ENCODE measurements around the gene TMEM86A. TPM values are rescaled to one million over a fixed set of nuclear protein-coding genes. Genes with fewer than 3 reads are reported as not detected.

Gene TMEM86A
- total and polyA plus RNA-seq, 2 experiments from 2014 or later: 1.7 to 5.2 TPM

GRCh38 chr11:18722293-18722637 lies 23.7 kb downstream of the TMEM86A start:
- Histone ChIP-seq H3K4me3 (no peak overlapping the region), H3K4me2 (peak overlapping the region; percentile 95), H3K27ac (no peak overlapping the region)

GRCh38 chr11:18723991-18724390 lies 25.4 kb downstream of the TMEM86A start:
- peaks cover 14% of the 10 kb centered on the region for H3K4me1 ChIP-seq (ENCODE audit: insufficient read depth)
- WGBS (ENCODE audit: low lambda C conversion rate, missing lambda C conversion rate): 43% methylated on average over 7 of the region's 7 CpGs
- no peak overlapping the region for H3K4me2 ChIP-seq
- TF ChIP-seq EZH2 (IDR thresholded peaks at IDR 0.05; ENCODE audit: borderline replicate concordance) (no peak), EZH2phosphoT487 (IDR thresholded peaks at IDR 0.05; ENCODE audit: low read depth, severe bottlenecking, unreplicated experiment) (no peak)
- TF ChIP-seq, protein P1, sequence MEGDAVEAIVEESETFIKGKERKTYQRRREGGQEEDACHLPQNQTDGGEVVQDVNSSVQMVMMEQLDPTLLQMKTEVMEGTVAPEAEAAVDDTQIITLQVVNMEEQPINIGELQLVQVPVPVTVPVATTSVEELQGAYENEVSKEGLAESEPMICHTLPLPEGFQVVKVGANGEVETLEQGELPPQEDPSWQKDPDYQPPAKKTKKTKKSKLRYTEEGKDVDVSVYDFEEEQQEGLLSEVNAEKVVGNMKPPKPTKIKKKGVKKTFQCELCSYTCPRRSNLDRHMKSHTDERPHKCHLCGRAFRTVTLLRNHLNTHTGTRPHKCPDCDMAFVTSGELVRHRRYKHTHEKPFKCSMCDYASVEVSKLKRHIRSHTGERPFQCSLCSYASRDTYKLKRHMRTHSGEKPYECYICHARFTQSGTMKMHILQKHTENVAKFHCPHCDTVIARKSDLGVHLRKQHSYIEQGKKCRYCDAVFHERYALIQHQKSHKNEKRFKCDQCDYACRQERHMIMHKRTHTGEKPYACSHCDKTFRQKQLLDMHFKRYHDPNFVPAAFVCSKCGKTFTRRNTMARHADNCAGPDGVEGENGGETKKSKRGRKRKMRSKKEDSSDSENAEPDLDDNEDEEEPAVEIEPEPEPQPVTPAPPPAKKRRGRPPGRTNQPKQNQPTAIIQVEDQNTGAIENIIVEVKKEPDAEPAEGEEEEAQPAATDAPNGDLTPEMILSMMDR (IDR thresholded peaks at IDR 0.05; ENCODE audit: poor library complexity): no peak
- no peaks in the 10 kb centered on the region for H3K27me3 ChIP-seq
- no peak for DNase-seq (ENCODE audit: low spot score)
- H3K27ac ChIP-seq: no peak overlapping the region
- H3K4me3 ChIP-seq: no peak overlapping the region
- no peaks in the 10 kb centered on the region for H3K36me3 ChIP-seq (replicated peaks; ENCODE audit: insufficient read depth, low read depth)
- H3K9me2 ChIP-seq (replicated peaks; ENCODE audit: insufficient read depth): no peaks in the 10 kb centered on the region
- H4K20me1 ChIP-seq (ENCODE audit: insufficient read depth, poor library complexity, severe bottlenecking): no peaks in the 10 kb centered on the region
- H2AFZ ChIP-seq: no peak overlapping the region
- H3K79me2 ChIP-seq: no peaks in the 10 kb centered on the region
- H3K9me3 ChIP-seq (ENCODE audit: low read depth): no peaks in the 10 kb centered on the region

More at GRCh38 chr11:18722293-18722637, 23.7 kb downstream of the TMEM86A start:
- no peaks in the 10 kb centered on the region for H3K27me3 ChIP-seq
- no peaks in the 10 kb centered on the region for H3K79me2 ChIP-seq
- WGBS (ENCODE audit: low lambda C conversion rate, missing lambda C conversion rate): 41% methylated on average over 1 of the region's 1 CpG
- TF ChIP-seq, protein P1 (IDR thresholded peaks at IDR 0.05; ENCODE audit: poor library complexity): no peak
- TF ChIP-seq EZH2phosphoT487 (IDR thresholded peaks at IDR 0.05; ENCODE audit: low read depth, severe bottlenecking, unreplicated experiment): no peak
- TF ChIP-seq EZH2 (IDR thresholded peaks at IDR 0.05; ENCODE audit: borderline replicate concordance): no peak
- no peaks in the 10 kb centered on the region for H4K20me1 ChIP-seq (ENCODE audit: insufficient read depth, poor library complexity, severe bottlenecking)
- H3K9me2 ChIP-seq (replicated peaks; ENCODE audit: insufficient read depth): no peaks in the 10 kb centered on the region
- H3K36me3 ChIP-seq (replicated peaks; ENCODE audit: insufficient read depth, low read depth): no peaks in the 10 kb centered on the region
- H2AFZ ChIP-seq: peak overlapping the region; percentile 94
- no peaks in the 10 kb centered on the region for H3K9me3 ChIP-seq (ENCODE audit: low read depth)
- H3K4me1 ChIP-seq (ENCODE audit: insufficient read depth): peaks cover 14% of the 10 kb centered on the region
- DNase-seq (ENCODE audit: low spot score): no peak

- Histone ChIP-seq H3K36me3 (replicated peaks; ENCODE audit: insufficient read depth, low read depth) (no peaks in the 10 kb centered on the region), H3K27me3 (no peaks in the 10 kb centered on the region), H3K79me2 (no peaks in the 10 kb centered on the region), H3K9me3 (ENCODE audit: low read depth) (no peaks in the 10 kb centered on the region), H3K4me1 (ENCODE audit: insufficient read depth) (no peaks in the 10 kb centered on the region), H3K4me2 (no peak within 1 kb of the TSS), H2AFZ (no peak within 1 kb of the TSS), H4K20me1 (ENCODE audit: insufficient read depth, poor library complexity, severe bottlenecking) (no peaks in the 10 kb centered on the region), H3K27ac (no peak within 1 kb of the TSS), H3K4me3 (no peak within 1 kb of the TSS), H3K9me2 (replicated peaks; ENCODE audit: insufficient read depth) (no peaks in the 10 kb centered on the region)
- DNase-seq (ENCODE audit: low spot score): no peak
- TF ChIP-seq EZH2phosphoT487 (IDR thresholded peaks at IDR 0.05; ENCODE audit: low read depth, severe bottlenecking, unreplicated experiment) (no peak), EZH2 (IDR thresholded peaks at IDR 0.05; ENCODE audit: borderline replicate concordance) (no peak)
- TF ChIP-seq, protein P1 (IDR thresholded peaks at IDR 0.05; ENCODE audit: poor library complexity): no peak
- 37% methylated on average over 4 of the region's 7 CpGs for WGBS (ENCODE audit: low lambda C conversion rate, missing lambda C conversion rate)
Measured at GRCh38 chr11:18726040-18726439, 27.5 kb downstream of the TMEM86A start, which contains the start of gene IGSF22. Gene IGSF22, minus strand, starts transcription at chr11:18726188. Its CDS starts 1,952 bp downstream, at chr11:18724236.
